Glutamatergic neuron (in vitro differentiated cells): ENCODE results near the gene KIF24. TPM values are rescaled to one million over a fixed set of nuclear protein-coding genes. Genes with fewer than 3 reads are reported as not detected.
"Not testable (repeated sequence)": the region's sequence is repeated elsewhere in the genome, so short reads cannot be mapped to it uniquely, and the experiment has no call there.

Source experiments
- DNase-seq: peaks from one replicate; pipeline ENCODE4 v3.0.0; 2022
- H3K27ac Mint-ChIP-seq: one replicate; pipeline ENCODE4 v1.8.0; 2020; ENCODE audit warnings: mild to moderate bottlenecking, mixed read lengths, inconsistent platforms; ENCODE audit not compliant: unreplicated experiment
- H3K27me3 Mint-ChIP-seq: one replicate; pipeline ENCODE4 v1.8.0; 2020; ENCODE audit warnings: mild to moderate bottlenecking, moderate library complexity, mixed read lengths, inconsistent platforms; ENCODE audit not compliant: unreplicated experiment
- H3K36me3 Mint-ChIP-seq: one replicate; pipeline ENCODE4 v1.8.0; 2020; ENCODE audit warnings: mild to moderate bottlenecking, mixed read lengths, inconsistent platforms; ENCODE audit not compliant: unreplicated experiment
- H3K4me1 Mint-ChIP-seq: one replicate; pipeline ENCODE4 v1.8.0; 2020; ENCODE audit warnings: mild to moderate bottlenecking, low read depth, mixed read lengths, inconsistent platforms; ENCODE audit not compliant: unreplicated experiment
- H3K4me3 Mint-ChIP-seq: one replicate; pipeline ENCODE4 v1.8.0; 2020; ENCODE audit warnings: mild to moderate bottlenecking, mixed read lengths, inconsistent platforms; ENCODE audit not compliant: unreplicated experiment
- H3K9me3 Mint-ChIP-seq: one replicate; pipeline ENCODE4 v1.8.0; 2020; ENCODE audit warnings: mild to moderate bottlenecking, moderate library complexity, mixed read lengths, inconsistent platforms; ENCODE audit not compliant: unreplicated experiment
- total RNA-seq: library from RNA; stranded (reverse); fragmentation: NEBNext Ultra II Directional; extraction: Animal tissue kit (Norgen Biotek cat#: 25700); gene quantifications from one replicate; pipeline ENCODE4 v1.2.1, GENCODE V29; 2021; ENCODE audit not compliant: unreplicated experiment
- TF ChIP-seq, protein P1 (sequence below): fragments of 200-600 bp; sonication (generic); IDR thresholded peaks from one replicate; pipeline ENCODE4 v1.5.0; 2021; ENCODE audit not compliant: partially characterized antibody, unreplicated experiment

The KIF24 gene
- total RNA-seq, 1 donor from 2014 or later = 0.78 TPM

DNA sequence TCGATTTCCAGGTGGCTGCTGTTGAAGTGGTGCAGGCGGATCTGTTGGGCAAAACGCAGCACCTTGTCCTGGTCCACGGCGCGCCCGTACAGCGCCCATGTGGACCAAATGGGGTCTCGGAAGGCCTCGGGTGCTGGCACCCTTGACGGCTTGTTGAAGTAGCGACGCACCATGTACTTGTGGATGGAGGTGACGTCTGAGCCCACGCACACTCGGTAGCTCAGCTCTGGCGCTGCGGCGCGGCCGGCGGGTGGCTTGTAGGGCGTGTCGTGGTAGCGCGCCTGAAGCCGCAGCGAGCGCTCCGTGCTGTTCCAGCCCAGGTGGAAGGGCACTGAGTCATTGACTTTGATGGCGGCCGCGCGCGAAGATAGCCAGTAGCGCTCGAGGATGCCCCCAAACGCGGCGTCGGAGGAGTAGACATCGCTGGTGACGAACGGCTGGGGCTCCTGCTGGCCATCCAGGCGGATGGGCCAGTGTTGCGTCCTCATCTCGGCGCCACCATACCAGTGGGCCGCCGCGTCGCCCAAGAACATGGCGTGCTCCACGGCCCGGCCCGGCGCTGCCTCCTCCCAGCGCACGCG, 42.9 kb upstream of the KIF24 start:
- peaks cover 31% of the 10 kb centered on the region for H3K36me3 Mint-ChIP-seq
- no peak overlapping the region for H3K27ac Mint-ChIP-seq
- TF ChIP-seq, protein P1, sequence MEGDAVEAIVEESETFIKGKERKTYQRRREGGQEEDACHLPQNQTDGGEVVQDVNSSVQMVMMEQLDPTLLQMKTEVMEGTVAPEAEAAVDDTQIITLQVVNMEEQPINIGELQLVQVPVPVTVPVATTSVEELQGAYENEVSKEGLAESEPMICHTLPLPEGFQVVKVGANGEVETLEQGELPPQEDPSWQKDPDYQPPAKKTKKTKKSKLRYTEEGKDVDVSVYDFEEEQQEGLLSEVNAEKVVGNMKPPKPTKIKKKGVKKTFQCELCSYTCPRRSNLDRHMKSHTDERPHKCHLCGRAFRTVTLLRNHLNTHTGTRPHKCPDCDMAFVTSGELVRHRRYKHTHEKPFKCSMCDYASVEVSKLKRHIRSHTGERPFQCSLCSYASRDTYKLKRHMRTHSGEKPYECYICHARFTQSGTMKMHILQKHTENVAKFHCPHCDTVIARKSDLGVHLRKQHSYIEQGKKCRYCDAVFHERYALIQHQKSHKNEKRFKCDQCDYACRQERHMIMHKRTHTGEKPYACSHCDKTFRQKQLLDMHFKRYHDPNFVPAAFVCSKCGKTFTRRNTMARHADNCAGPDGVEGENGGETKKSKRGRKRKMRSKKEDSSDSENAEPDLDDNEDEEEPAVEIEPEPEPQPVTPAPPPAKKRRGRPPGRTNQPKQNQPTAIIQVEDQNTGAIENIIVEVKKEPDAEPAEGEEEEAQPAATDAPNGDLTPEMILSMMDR = no peak
- peaks cover 13% of the 10 kb centered on the region for H3K4me1 Mint-ChIP-seq
- peaks cover 14% of the 10 kb centered on the region for H3K27me3 Mint-ChIP-seq
- H3K9me3 Mint-ChIP-seq = peaks cover 9% of the 10 kb centered on the region
- DNase-seq = no peak
- H3K4me3 Mint-ChIP-seq = no peak overlapping the region

DNA sequence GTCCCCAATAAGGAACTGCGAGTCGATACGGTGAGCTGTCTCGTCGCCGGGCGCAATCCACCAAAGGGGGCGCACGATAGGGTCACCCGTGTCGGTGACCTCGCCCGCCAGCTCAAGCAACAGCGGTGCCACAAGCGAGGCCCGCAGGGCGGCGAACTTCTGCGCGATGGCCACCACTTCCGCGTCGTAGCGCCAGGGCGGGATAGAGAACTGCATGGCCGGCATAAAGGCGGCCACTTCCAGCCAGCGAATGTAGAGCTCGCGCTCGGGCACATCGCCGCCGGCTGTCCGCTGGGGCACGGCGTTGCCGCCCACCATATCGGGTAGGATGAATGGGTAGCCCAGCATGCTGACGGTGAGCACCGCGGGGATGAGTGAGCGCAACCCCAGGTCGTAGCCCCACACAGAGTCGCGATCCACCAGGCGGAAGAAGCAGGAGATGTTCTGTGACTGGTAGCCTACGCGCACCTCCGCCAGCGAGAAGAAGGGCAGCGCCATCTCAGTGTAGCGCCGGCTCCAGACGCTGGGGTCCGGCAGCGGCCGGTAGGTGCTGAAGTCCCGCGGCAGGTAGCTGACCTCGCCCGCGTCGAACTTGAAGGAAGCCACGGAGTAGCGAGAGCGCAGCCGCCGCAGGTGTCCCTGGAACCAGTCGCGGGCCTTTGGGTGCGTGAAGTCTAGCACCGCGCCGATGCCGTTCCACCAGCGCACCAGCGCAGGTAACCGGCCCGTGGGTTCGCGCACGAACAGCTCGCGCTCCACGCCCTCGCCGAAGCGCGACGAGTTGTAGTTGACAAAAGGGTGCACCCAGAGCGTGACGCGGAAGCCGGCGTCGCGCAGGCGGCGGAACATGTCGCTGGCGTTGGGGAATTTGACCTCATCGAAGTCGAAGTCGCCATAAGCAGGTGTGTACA, 42.2 kb upstream of the KIF24 start:
- Mint-ChIP-seq H3K9me3 (peaks cover 12% of the 10 kb centered on the region), H3K36me3 (peaks cover 32% of the 10 kb centered on the region), H3K27ac (no peak overlapping the region), H3K27me3 (peaks cover 14% of the 10 kb centered on the region), H3K4me1 (peaks cover 12% of the 10 kb centered on the region), H3K4me3 (no peak overlapping the region)
- DNase-seq = no peak
- TF ChIP-seq, protein P1 = no peak

- Mint-ChIP-seq H3K4me1 (peaks cover 7% of the 10 kb centered on the region), H3K27ac (no peak overlapping the region), H3K27me3 (peaks cover 14% of the 10 kb centered on the region), H3K4me3 (no peak overlapping the region), H3K9me3 (peaks cover 12% of the 10 kb centered on the region), H3K36me3 (peaks cover 32% of the 10 kb centered on the region)
- TF ChIP-seq, protein P1 = no peak
- no peak for DNase-seq
Measured at GRCh38 chr9:34370335-34370969, 41.4 kb upstream of the KIF24 start.

GRCh38 chr9:34369636-34370035, 40.6 kb upstream of the KIF24 start:
- H3K4me1 Mint-ChIP-seq = no peaks in the 10 kb centered on the region
- peaks cover 8% of the 10 kb centered on the region for H3K9me3 Mint-ChIP-seq
- DNase-seq = no peak
- peaks cover 32% of the 10 kb centered on the region for H3K36me3 Mint-ChIP-seq
- TF ChIP-seq, protein P1 = no peak
- H3K27ac Mint-ChIP-seq = no peak overlapping the region
- H3K4me3 Mint-ChIP-seq = no peak overlapping the region
- peaks cover 8% of the 10 kb centered on the region for H3K27me3 Mint-ChIP-seq

DNA sequence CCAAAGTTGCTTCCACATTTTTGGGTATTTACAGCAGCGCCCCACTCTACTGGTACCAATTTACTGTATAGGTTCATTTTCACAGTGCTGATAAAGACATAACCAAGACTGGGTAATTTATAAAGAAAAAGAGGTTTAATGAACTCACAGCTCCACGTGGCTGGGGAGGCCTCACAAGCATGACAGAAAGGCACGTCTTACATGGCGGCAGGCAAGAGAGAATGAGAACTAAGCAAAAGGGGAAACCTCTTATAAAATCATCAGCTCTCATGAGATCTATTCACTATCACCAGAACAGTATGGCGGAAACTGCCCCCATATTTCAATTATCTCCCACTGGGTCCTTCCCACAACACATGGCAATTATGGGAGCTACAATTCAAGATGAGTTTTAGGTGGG, 39.7 kb upstream of the KIF24 start:
- H3K9me3 Mint-ChIP-seq, H3K4me3 Mint-ChIP-seq, H3K27me3 Mint-ChIP-seq, H3K27ac Mint-ChIP-seq, DNase-seq, H3K4me1 Mint-ChIP-seq: not testable (repeated sequence)
- H3K36me3 Mint-ChIP-seq = peaks cover 26% of the 10 kb centered on the region

DNA sequence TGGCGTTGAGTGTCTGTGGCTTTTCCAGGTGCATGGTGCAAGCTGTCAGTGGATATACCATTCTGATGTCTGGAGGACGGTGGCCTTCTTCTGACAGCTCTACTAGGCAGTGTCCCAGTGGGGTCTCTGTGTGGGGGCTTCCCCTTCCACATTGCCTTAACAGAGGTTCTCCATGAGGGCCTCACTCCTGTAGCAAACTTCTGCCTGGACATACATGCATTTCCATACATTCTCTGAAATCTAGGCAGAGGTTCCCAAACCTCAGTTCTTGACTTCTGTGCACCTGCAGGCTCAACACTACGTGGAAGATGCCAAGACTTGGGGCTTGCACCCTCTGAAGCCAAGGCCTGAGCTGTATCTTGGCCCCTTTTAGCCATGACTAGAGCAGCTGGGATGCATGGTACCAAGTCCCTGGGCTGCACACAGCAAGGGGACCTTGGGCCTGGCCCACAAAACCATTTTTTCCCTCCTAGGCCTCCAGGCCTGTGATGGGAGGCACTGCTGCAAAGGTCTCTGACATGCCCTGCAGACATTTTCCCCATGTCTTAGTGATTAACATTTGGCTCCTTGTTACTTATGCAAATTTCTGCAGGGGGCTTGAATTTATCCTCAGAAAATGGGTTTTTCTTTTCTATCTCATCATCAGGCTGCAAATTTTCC, 38.8 kb upstream of the KIF24 start:
- not testable (repeated sequence) for H3K9me3 Mint-ChIP-seq, DNase-seq, H3K4me3 Mint-ChIP-seq, H3K27me3 Mint-ChIP-seq, H3K27ac Mint-ChIP-seq, H3K4me1 Mint-ChIP-seq
- peaks cover 26% of the 10 kb centered on the region for H3K36me3 Mint-ChIP-seq
